Panc1 (cell line): Measurements from ENCODE around the gene IL1RAP. TPM values are rescaled to one million over a fixed set of nuclear protein-coding genes. Genes with fewer than 3 reads are reported as not detected.

ENCODE experiments used
- ATAC-seq: fragments of 200-7000 bp; cut with Tn5 transposase; 2 replicates; pipeline ENCODE4 v1.9.1; 2020; ENCODE audit warnings: mild to moderate bottlenecking, moderate library complexity
- BruUV-seq: library from RNA; stranded (reverse); fragments of 400-500 nt; replicated peaks from 2 replicates; lab custom pipeline; 2021; lab: Mats Ljungman, UMichigan
- CTCF ChIA-PET: fragments of 300-600 bp; sonication (Branson Sonifier 250); formaldehyde crosslinking; loops from one replicate; lab custom pipeline; 2022; ENCODE audit warnings: antibody characterized with exemption; lab: Charles Lee
- POLR2A ChIA-PET: fragments of 300-600 bp; sonication (Branson Sonifier 250); formaldehyde crosslinking; loops from one replicate; lab custom pipeline; 2022; ENCODE audit warnings: antibody characterized with exemption; lab: Charles Lee
- DNase-seq: peaks from one replicate; pipeline ENCODE4 v3.0.0-alpha.2; 2010; ENCODE audit warnings: low read depth, low spot score
- H3K27ac ChIP-seq: 2 replicates; pipeline ENCODE4 v1.5.1; 2011; ENCODE audit warnings: mild to moderate bottlenecking, low read length, inconsistent platforms
- H3K27me3 ChIP-seq: fragments of 200-500 bp; sonication (Bioruptor generic); 2 replicates; pipeline ENCODE4 v1.6.0; 2014; ENCODE audit warnings: low read length, inconsistent platforms; ENCODE audit not compliant: control insufficient read depth, insufficient read depth
- H3K36me3 ChIP-seq: fragments of 200-500 bp; sonication (Bioruptor generic); 2 replicates; pipeline ENCODE4 v1.5.1; 2014; ENCODE audit warnings: inconsistent platforms, mild to moderate bottlenecking, low read length, moderate library complexity; ENCODE audit not compliant: control insufficient read depth, insufficient read depth
- H3K4me1 ChIP-seq: 2 replicates; pipeline ENCODE4 v1.5.1; 2011; ENCODE audit warnings: inconsistent platforms, mild to moderate bottlenecking, low read length, moderate library complexity; ENCODE audit not compliant: control insufficient read depth, insufficient read depth
- H3K4me3 ChIP-seq, 2 experiments: 2 replicates each; pipeline ENCODE4 v1.5.1; 2011 to 2012; ENCODE audit warnings: low read depth in 2 of 2, low read length in 2 of 2, mild to moderate bottlenecking in 2 of 2, inconsistent platforms in 1 of 2, moderate library complexity in 1 of 2
- H3K9me3 ChIP-seq: fragments of 200-500 bp; sonication (Bioruptor generic); 2 replicates; pipeline ENCODE4 v1.5.1; 2014; ENCODE audit warnings: low read depth, mild to moderate bottlenecking, inconsistent platforms, low read length, moderate library complexity; ENCODE audit not compliant: control insufficient read depth, insufficient read depth
- CTCF ChIP-seq: fragments of 450-650 bp; IDR thresholded peaks from 2 replicates; pipeline ENCODE4 v1.5.1; 2017; ENCODE audit warnings: mild to moderate bottlenecking
- POLR2AphosphoS5 ChIP-seq: IDR thresholded peaks from 2 replicates; pipeline ENCODE4 v1.6.1; 2012; ENCODE audit warnings: mild to moderate bottlenecking, low read depth, low read length, moderate library complexity
- REST ChIP-seq, 2 experiments: IDR thresholded peaks; 2 replicates each; pipeline ENCODE4 v1.6.1; 2011 to 2012; ENCODE audit warnings: low read depth in 2 of 2, control low read depth in 1 of 2, low read length in 1 of 2, mild to moderate bottlenecking in 1 of 2, moderate library complexity in 1 of 2; ENCODE audit not compliant: insufficient read depth in 1 of 2
- SIN3A ChIP-seq: IDR thresholded peaks from 2 replicates; pipeline ENCODE4 v1.6.1; 2012; ENCODE audit warnings: low read depth, mild to moderate bottlenecking, low read length, moderate library complexity, borderline replicate concordance; ENCODE audit not compliant: insufficient read depth
- TCF7L2 ChIP-seq: IDR thresholded peaks from 2 replicates; pipeline ENCODE4 v1.6.1; 2011; ENCODE audit warnings: mild to moderate bottlenecking, low read depth, low read length, inconsistent platforms
- in situ Hi-C: cut with HindIII; loops from 2 replicates; pipeline ENCODE4 v1.10.0; 2016; ENCODE audit warnings: low sequenced_read_pairs, low pct_unique_long_range_greater_than_20kb
- intact Hi-C: fragments of 100-400 bp; cut with micrococcal nuclease; formaldehyde crosslinking; loops from one replicate; pipeline ENCODE4 v1.10.0; 2022; ENCODE audit not compliant: unreplicated experiment
- total RNA-seq: library from RNA; stranded (reverse); gene quantifications from one replicate; pipeline ENCODE4 v1.2.1, GENCODE V29; 2021; ENCODE audit not compliant: unreplicated experiment

The IL1RAP gene
- total RNA-seq, 1 experiment from 2014 or later: 5.2 TPM

GRCh38 chr3:190686011-190686410, 172.1 kb downstream of the IL1RAP start:
- no TSS peak for BruUV-seq
- intact Hi-C loops: no loop called here
- Histone ChIP-seq H3K4me3 (no peak overlapping the region), H3K4me1 (no peaks in the 10 kb centered on the region), H3K36me3 (no peaks in the 10 kb centered on the region), H3K27ac (no peak overlapping the region), H3K9me3 (no peaks in the 10 kb centered on the region), H3K27me3 (no peaks in the 10 kb centered on the region)
- CTCF ChIA-PET: no interaction called here
- DNase-seq (no peak), ATAC-seq (no peak)
- TF ChIP-seq POLR2AphosphoS5 (no peak), REST (IDR thresholded peaks at IDR 0.05; ENCODE audit: insufficient read depth in 1 of 2, low read depth in 2 of 2, low read length in 1 of 2) (no peak), CTCF (no peak), TCF7L2 (no peak), SIN3A (no peak)
- POLR2A ChIA-PET: no interaction called here
- in situ Hi-C loops: no loop called here

GRCh38 chr3:190690246-190690645, 176.4 kb downstream of the IL1RAP start:
- TF ChIP-seq REST (IDR thresholded peaks at IDR 0.05; ENCODE audit: insufficient read depth in 1 of 2, low read depth in 2 of 2, low read length in 1 of 2) (no peak), POLR2AphosphoS5 (no peak), CTCF (no peak)
- DNase-seq: no peak
- ChIA-PET POLR2A (no interaction called here), CTCF (no interaction called here)
- Histone ChIP-seq H3K27me3 (no peaks in the 10 kb centered on the region), H3K36me3 (no peaks in the 10 kb centered on the region), H3K27ac (no peak overlapping the region), H3K4me3 (no peak overlapping the region), H3K4me1 (no peaks in the 10 kb centered on the region), H3K9me3 (no peaks in the 10 kb centered on the region)
- ATAC-seq: no peak
- in situ Hi-C loops (no loop called here), intact Hi-C loops (loop anchor here (10.0 kb wide), 3 partner anchors 175 to 465 kb away; partner anchors contain the start of genes CLDN16 and IL1RAP)
- no TSS peak for BruUV-seq
